Fibroblast of skin of left quadriceps (primary cell): ENCODE results near the gene C11orf87.

Experiments
- DNase-seq, 2 experiments: peaks; one replicate each; pipeline ENCODE4 v3.0.0-alpha.2; 2013; ENCODE audit warnings: low read depth in 2 of 2

Gene C11orf87

DNA sequence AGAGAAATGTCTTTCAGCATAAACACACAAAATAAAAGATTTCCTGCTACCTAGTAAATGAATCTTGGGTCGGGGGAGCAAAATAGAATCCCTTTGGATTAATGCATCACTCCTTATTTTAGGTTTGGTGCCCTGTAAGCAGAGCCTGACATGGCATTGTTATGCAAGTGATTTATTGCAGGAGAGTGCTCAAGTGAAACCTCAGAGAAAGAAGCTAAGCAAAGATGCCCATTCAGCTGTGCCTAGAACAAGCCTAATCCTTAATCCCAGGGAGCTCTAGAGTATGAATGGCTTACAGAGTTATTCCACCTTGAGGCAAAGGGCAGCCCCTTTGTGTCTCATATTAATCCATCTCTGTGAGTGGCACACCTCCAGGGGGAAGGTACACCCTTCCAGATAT lies 21.1 kb downstream of the C11orf87 start:
- DNase-seq, result no peak

DNA sequence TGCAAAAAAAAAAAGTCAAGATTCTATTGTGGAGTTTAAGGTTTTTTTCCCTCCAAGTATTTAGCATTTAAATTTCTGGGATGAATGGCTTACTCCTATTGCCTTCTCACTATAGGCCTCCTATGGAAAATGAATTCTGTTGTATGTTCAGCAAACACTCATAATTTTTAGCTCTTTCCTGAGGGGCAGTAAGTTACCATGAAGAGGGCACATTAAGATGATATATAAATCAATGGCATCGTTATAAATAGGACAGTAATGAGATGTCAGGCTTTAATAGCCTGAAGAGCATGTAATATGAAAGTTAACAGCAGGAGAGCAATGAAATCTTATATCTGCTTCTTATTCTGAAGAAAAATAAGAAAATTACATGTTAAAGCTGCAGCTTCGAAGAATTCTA lies 32.9 kb downstream of the C11orf87 start:
- DNase-seq, result no peak
